HG02884 (cell line): ENCODE results near the gene TSTD2.

Experiments used
- ATAC-seq: cut with Tn5 transposase; IDR thresholded peaks from one replicate; pipeline ENCODE4 v1.9.1; 2021; ENCODE audit warnings: mild to moderate bottlenecking, moderate library complexity; ENCODE audit not compliant: unreplicated experiment

TSTD2 gene

DNA sequence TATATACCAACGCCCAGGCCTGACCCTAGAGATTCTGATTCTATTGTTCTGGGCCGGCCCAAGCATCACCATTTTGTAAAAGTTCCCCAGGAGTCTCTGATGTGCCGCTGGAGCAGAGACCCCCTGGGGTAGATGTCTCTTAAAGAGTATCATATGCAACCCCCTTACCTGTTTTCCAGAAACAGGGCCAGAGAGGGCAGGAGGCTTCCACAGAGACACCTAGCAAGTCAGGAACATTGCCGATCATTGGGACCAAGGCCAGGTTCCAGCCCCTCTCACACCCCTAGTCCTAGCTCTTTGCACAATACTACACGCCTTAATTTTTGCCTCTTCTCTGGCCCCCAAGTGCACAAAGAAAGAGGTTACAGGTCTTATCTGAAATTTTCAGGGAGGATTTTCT, 67.9 kb downstream of the TSTD2 start:
- no peak for ATAC-seq

DNA sequence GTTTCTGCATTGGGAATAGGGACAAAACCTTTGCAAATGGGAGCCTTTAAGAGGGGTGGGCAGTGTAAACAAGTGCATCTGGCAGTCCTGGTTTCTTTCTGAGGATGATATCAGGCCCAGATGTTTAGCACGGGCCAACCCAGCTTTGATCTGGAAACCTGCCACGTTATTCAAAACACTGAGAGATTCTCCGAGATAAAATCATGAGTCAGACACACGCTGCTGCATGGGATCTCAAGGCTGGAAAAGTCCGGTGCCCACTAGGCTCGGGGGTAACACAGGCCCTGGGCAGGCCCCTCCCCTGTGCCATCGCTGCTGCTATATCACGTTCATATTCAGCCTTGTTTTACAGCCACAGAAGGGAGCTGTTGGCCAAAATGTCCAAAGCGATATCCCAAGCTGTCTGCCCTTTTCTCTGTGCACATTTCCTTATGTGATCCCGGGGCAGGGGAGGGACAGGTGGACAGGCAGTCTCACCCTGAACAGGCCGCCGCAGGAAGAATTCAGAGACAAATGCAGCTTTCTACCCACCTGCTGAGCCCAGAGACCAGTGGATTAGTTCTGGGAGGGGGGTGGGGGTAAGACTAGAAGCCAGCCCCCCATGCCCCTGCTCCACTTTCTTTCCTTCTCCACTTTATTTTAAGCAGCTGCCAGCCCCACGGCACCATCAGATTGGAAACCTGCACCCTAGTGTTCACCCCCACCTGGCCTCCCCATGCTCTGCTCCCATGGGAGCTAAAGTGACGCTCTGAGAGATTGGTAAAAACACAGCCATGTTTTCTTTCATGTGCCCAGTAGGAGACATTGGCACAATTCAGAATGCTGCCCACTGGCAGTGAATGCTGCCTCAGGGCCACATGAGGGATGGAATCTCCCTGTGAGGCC, 68.6 kb downstream of the TSTD2 start:
- no peak for ATAC-seq

DNA sequence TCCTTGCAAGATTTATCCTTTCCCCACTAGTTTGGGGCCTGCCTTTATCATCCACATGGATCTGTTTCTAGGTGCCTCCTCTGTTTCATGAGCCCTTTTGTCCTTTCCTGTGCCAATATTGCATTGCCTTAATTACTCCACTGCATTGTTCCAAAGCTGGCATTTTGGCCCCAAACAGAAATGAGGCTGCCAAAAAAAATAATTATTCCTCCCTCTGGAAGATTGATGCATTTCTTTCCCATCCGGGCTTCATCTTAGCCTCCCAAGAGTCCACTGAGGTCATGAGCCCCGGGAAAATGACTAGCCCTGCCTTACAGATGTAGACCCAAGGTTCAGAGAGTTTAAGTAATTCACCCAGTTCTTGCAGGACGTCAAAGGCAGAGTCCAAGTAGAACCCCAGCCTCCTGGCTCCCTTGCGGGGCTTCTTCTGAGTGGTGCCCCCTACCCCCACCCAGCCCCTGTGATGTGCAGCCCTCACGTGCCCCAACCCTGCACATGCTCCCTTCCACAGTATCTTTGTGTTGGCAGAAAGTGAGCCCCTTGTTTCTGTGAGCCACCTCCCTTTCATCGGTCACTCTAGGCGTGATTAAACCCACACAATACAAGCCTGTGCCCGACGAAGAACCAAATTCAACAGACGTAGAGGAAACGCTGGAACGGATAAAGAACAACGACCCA, 69.6 kb downstream of the TSTD2 start:
- no peak for ATAC-seq

DNA sequence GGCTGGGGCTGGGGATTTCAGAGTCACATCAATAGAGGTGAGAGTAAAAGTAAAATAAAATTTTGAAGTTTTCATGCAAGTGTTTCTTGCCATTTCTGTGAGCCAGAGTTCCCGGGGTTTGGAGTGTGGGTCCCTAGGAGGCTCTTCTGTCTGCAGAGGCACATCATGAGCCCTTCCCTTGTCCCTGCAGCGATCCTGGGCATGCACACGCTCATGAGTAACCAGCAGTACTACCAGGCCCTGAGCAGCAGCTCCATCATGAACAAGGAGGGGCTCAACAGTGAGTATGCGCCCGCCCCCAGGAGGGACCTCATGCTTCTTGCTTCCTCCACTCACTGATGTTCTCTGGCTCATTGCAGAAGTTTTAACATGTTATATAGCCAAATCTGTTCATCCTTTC, 70.6 kb downstream of the TSTD2 start:
- ATAC-seq: no peak

DNA sequence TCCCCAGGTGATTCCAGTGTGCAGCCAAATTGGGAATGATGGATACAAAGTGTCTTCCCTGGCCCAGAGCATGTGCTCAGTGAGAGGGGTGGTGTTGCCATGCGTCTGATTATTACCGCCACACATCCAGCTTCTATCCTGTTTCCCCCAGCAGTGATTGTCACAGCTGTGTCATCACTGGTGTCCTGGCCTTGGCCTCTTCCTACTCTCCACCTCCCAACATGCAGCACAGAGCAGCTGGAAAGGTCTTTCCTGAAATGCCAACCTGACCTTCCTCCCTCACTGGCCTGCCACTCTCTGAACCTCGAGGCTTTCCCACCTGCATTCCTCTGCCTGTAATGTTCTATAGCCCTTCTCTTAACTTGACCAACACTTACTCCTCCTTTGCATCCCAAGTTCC, 71.7 kb downstream of the TSTD2 start:
- no peak for ATAC-seq

DNA sequence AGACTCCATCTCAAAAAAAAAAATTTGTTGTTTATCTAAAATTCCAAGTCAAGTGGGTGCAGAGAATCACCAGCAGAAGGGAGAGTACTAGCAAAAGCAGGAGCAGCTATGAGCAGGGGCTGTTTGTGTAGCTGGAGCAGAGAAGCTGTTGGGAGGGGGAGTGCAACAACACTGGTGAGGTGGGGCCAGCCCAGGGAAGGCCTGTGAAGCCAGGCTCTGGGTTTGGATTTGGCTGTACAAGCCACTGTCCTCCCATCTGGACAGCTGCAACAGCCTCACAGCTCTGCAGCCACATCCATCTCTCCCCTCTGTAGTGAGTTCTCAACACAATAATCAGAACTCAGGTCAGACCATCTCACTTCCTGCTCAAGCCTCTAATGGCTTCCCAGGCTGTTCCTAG, 72.3 kb downstream of the TSTD2 start:
- no peak for ATAC-seq

DNA sequence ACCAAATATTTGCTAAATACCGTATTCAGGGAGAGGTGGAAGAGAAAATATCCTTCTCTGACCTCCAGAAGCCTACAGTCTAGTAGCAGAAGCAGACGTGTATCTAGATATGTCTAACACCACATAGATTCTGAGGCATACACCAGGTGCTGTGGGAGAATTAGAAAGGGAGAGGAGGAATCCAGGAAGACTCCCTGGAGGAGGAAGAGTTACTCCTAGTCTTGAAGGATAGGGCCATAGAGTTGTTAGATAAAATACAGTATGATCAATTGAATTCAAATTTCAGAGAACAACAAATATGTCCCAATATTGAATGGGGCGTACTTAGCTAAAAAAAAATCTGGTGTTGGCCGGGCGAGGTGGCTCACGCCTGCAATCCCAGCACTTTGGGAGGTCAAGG, 73.0 kb downstream of the TSTD2 start:
- ATAC-seq: no peak

DNA sequence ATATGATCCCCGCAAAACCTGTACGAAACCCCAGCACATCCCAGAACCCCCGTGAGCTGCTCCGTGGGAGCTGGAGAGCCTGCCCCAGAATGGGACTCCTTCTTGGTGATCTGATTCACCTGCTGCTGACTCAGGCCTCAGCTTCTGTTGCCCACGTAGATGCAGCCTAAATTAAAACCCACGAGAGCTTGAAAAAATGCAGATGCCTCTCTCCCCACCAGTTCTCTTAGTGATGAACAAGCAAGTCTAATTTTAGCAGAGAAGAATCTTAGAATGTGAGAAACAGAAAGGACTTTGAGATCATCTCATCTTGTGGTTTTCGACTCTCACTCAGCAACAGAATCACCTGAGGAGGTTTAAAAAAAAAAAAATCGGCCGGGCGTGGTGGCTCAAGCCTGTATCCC, 74.1 kb downstream of the TSTD2 start:
- ATAC-seq: peak; percentile 68

DNA sequence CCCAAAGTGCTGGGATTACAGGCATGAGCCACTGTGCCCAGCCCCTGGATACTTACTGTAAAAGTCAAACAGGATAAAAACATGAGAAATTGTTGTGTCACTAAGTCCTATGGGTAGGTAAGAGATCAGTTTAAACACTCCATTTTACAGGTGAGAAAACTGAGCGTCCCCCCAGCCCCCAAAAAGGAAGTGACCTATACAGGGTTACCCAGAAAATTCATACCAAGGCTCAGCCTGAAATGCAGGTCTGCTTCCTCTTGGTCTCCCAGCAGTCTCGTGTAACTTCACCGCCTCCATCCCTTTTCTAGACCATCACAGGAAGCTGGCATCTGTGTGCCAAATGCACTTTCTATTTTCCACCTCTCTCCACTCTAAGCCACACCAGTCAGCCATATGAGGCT, 74.5 kb downstream of the TSTD2 start:
- ATAC-seq: peak; percentile 23

DNA sequence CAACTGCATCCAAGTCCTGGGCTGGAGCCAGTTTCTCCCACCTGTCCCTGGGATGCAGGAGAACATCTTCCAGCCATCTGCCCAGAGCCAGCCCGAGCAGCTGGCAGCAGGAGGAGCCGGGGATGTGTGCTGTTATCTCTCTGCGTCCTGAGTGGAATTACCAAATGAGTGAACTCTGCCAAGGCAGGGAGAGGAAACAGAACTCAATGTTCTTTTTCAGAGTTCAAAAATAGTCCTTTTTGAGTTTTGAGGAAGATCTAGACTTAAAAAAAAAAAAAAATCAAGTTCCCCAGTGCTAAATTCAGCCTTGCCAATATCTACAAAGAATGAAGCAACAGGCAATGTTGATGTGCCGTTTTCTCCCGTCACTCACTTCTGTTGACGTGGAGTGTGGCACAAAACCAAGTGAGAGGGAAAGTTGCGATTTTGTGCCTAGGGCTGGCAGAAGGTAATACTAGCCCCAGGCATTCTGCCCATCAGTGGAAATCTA, 75.5 kb downstream of the TSTD2 start:
- no peak for ATAC-seq

DNA sequence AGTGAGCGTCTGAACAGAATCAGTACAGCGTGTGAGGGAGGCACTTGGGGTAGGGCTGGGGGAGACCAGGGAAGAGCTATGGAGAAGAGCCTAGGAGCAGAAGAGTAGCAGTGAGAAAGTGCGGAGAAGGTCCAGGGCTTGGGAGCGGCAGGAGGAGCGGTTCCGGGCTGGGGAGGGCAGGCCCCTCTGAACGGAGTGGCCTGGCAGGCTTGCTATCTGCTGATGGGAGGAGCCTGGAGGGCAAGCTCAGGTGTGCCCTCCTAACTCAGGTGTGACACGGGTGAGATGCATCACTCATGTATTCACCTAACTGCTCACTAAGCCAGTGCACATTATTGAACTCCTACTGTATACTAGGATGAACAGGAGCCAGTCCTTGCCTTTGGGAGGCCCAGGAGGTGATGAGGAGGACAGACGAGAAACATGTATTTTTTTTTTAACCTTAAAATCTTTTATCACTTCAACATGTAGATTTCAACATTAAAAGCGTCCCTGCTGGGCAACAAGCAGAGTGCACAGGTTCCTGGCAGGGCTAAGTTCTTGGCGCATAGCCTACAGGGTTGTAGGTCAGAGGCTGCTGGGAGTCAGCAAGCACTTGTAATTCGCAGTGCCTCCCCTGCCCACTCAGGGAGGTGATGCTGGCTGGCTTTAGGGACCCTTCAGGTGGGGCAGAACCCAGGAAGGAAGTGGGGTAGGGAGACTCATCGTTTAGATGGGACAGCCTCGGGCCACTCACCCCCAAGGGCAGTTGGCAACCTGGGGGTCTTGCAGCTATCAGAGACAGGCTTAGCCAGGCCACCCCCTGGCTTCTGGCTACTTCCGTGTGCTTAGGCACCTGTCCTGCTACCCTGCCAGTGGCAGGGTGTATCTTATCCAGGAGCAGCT, 76.2 kb downstream of the TSTD2 start:
- no peak for ATAC-seq

DNA sequence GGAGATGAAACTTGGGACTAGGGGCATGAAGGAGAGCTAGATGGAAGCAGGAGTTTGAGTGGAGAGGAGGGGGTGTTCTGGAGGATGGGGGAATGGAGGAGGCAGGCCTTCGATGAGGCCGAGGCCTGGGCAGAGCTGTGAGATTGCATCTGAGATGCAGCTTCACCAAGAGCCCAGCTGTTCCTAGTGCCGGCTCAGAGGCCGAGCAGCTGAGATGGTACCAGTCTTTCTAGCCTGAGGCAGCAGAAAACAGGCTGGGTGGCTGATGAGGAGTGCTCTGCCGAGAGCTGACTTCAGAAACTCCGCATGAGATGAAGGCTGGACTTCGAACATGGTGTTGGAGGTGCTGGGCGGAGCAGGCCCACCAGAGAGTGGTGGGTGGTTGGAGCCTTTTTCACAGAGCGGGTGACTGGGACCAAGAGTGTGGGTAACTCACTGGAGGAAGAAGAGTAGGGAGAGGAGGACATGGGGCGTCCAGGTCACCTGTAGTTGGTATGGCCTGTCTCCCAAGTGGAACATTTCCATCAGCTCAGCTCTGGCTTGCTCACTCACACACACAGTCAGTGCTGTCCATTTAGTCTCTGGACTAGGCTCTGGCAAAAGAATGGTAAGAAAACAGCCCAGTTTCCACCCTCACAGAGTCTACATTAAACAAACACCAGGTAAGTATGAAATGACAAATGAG, 77.0 kb downstream of the TSTD2 start:
- no peak for ATAC-seq

DNA sequence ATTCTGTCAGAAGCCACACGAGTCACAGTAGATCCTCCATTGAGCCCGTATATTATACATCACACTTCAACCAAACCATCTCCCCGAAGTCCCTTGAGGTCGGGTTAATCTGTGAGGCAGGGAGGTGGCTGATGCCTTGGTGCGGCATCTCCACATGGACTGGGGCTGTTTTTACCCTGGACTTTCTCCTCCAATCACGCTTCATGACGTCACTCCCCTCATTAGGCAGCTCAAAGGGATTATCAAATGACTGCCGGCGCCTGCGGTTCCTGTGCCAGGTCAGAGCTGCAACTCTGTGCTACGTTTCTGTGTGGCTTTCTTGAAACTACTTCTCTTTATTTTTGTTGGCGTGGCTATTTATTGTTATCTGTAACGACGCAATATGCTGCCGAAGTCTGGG, 78.0 kb downstream of the TSTD2 start:
- no peak for ATAC-seq

DNA sequence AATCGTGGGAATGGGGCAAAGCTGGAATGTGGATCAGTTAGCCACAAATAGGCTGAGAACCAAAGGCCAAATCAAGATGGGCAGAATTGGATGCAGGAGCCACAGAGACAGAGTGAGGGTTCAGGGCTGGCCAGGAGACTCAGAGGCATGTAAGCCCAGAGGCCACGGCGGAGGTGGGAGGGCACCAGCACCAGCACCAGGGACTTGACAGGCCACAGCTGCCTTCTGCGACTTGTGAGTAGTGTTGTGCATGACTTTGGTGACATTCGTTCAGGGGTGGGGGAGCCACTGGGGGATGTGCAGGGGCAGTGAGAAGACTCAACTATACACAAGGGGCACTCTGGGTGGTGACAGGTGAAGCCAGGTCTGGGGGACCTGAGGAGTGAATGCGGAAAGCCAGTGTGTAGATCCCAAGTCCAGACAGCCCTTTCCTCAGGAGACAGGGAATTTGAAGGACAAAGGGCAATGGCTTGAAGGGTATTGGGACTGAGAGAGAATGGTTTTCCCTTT, 78.5 kb downstream of the TSTD2 start:
- ATAC-seq: no peak

DNA sequence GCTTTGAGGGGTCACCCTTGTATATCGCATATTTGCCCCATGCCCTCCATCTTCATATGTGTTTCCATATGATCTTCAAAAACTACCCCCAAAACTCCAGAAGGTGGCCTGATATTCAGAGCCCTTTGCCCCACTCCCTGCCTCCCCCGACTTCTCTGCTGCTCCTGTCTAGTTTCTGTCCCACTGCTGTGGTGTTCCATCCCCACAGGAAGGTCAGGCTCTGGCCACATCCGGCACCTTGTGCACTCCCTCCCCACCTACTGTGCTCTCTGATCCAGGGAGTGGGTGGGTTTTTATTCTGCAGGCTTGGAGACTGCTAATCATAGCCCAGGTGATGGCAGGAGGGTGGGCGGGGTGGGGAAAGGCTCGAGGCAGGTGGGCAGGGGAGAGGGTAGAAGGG, 79.3 kb downstream of the TSTD2 start:
- ATAC-seq: no peak

DNA sequence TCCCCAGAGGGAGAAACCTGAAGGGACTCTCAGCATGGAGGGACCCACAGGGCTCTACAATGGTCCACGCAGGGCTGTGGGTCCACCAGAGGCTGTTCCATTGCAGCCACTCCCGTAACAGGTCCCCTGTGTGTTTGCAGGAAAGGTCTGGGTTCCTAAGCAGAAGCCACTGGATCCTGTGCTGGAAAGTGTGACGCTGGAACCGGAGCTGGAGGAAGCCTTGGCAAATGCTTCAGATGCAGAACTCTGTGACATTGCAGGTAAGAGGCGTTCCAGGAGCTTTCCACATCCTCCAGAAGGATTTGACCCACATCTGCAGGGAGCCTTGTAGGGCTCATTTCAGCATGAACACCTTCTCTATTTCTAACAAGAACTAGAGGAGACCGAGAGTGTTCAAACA, 80.0 kb downstream of the TSTD2 start:
- ATAC-seq: no peak

DNA sequence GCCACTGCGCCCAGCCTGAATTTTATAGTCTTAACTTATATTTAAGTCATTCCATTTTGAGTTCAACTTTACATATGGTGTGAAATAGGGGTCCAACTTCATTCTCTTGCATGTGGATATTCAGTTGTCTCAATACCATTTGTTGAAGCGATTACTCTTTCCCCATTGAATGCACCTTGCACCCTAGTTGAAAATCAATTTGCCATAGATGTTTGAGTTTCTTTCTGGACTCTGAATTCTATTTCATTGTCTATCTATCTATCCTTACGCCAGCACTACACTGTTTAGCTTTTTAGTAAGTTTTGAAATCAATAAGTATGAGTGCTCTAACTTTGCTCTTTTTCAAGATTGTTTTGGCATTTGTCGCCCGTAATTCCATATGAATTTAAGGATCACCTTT, 81.9 kb downstream of the TSTD2 start:
- no peak for ATAC-seq

DNA sequence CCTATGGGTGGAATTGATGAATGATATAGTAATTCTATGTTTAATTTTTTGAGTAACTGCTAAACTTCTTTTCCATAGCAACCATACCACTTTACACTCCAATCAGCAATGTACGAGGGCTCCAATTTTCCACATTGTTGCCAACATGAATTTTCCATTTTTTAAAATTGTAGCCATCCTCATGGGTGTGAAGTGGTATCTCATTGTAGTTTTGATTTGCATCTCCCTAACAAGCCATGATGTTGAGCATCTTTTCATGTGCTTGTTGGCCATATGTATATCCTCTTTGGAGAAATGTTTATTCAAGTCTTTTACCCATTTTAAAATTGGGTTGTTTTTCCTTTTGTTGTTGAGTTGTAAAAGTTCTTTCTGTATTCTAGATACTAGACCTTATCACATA, 82.8 kb downstream of the TSTD2 start:
- no peak for ATAC-seq
